Activated naive CD4-positive, alpha-beta T cell treated with anti-CD3 and anti-CD28 coated beads for 36 hours (primary cell): Measurements from ENCODE around the gene FAM83D. TPM values are rescaled to one million over a fixed set of nuclear protein-coding genes. Genes with fewer than 3 reads are reported as not detected.
"Not testable (repeated sequence)": the region's sequence is repeated elsewhere in the genome, so short reads cannot be mapped to it uniquely, and the experiment has no call there.

Experiments used
- CTCF ChIA-PET: fragments of 350-600 bp; sonication (Branson Sonifier 250); formaldehyde crosslinking; loops from one replicate; lab custom pipeline; 2021; ENCODE audit warnings: antibody characterized with exemption; lab: Charles Lee
- DNase-seq: peaks from one replicate; pipeline ENCODE4 v3.0.0-alpha.2; 2020
- H3K27ac Mint-ChIP-seq: one replicate; pipeline ENCODE4 v1.8.0; 2021; ENCODE audit warnings: mild to moderate bottlenecking, mixed read lengths
- H3K27me3 Mint-ChIP-seq: one replicate; pipeline ENCODE4 v1.8.0; 2021; ENCODE audit warnings: low read depth, mixed read lengths
- H3K36me3 Mint-ChIP-seq: one replicate; pipeline ENCODE4 v1.8.0; 2021; ENCODE audit warnings: low read depth, mixed read lengths
- H3K4me1 Mint-ChIP-seq: one replicate; pipeline ENCODE4 v1.8.0; 2021; ENCODE audit warnings: low read depth, mixed read lengths
- H3K4me3 Mint-ChIP-seq: one replicate; pipeline ENCODE4 v1.8.0; 2021; ENCODE audit warnings: mild to moderate bottlenecking, moderate library complexity, mixed read lengths
- H3K9me3 Mint-ChIP-seq: one replicate; pipeline ENCODE4 v1.8.0; 2021; ENCODE audit warnings: mixed read lengths
- intact Hi-C: fragments of 100-400 bp; cut with micrococcal nuclease; formaldehyde crosslinking; loops from one replicate; pipeline ENCODE4 v1.15.1; 2023
- total RNA-seq, 2 experiments: library from RNA; stranded (reverse); gene quantifications; one replicate each; pipeline ENCODE4 v1.2.3, GENCODE V29; 2021

The FAM83D gene
- total RNA-seq, 2 experiments from 2014 or later = 13.6 TPM

DNA sequence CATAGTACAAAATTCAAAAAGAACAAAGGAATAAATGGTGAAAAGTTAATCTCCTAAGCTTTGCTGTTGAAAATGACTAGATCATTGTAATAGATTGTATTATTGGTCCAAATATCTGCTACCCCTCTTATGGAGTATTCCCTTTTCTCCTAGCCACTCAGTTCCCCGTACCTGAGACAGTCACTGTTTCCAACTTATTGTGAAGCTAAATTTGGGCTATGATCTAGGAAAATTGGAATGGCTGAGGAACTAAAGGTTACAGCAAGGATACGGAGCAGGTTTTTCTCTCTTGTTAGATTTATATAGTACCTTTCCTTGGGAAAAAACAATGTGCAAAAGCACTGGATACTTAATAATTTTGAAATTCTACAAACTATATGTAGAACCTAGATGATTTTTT is 53.2 kb downstream of the FAM83D start:
- Mint-ChIP-seq H3K4me1 (peaks cover 3% of the 10 kb centered on the region), H3K27me3 (no peaks in the 10 kb centered on the region), H3K4me3 (no peak overlapping the region), H3K36me3 (peaks cover 7% of the 10 kb centered on the region), H3K27ac (no peak overlapping the region), H3K9me3 (no peaks in the 10 kb centered on the region)
- no peak for DNase-seq
- CTCF ChIA-PET = interaction anchor here (0.8 to 1.7 kb wide), 3 partner anchors 11 to 69 kb away, joined by 3 to 4 read pairs (median 3); no protein-coding TSS in a partner anchor
- intact Hi-C loops = no loop called here

DNA sequence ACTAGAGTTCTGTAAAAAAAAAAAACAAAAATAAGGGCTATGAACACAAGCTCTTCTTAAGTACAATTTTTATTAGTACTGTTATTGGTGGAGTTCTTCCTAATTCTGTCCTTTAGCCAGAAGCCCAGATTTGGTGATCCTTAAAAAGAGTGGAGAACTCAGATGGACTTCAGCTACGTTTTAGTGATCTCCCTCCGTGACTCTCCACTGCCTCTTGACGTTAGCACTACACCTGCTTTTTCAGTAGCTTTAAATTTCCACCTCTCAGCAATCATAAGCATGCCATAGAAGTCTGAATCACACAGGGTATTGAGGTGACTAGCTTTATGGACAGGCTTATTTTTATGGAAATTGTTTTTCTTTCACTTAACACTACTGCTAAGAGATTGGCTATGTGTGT is 53.6 kb downstream of the FAM83D start:
- CTCF ChIA-PET = interaction anchor here (0.8 to 1.7 kb wide), 3 partner anchors 11 to 69 kb away, joined by 3 to 4 read pairs (median 3); no protein-coding TSS in a partner anchor
- intact Hi-C loops = no loop called here
- H3K4me3 Mint-ChIP-seq = no peak overlapping the region
- H3K4me1 Mint-ChIP-seq = peaks cover under 1% of the 10 kb centered on the region
- no peaks in the 10 kb centered on the region for H3K9me3 Mint-ChIP-seq
- H3K27me3 Mint-ChIP-seq = no peaks in the 10 kb centered on the region
- no peak for DNase-seq
- H3K36me3 Mint-ChIP-seq = peaks cover 4% of the 10 kb centered on the region
- H3K27ac Mint-ChIP-seq = no peak overlapping the region

DNA sequence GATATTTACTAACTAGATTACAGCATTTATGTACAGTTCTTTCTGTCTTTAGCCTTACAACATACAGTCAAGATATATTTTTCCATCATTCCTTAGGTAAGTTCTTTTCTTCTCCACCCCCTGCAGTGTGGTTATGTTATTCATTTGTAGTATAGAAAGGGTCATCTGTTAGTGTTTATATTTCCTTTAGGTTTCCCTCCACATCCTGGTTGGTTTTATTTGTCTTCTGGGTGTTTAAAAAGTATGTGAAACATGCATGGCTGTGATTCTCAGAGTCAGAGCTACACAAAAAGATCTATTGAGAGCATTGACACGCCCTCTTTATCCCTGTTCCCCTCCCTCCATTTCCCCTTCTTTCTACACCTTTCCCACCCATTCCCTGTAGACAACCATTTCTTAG is 56.1 kb downstream of the FAM83D start:
- DNase-seq = no peak
- H3K4me1 Mint-ChIP-seq = peaks cover 3% of the 10 kb centered on the region
- no peak overlapping the region for H3K27ac Mint-ChIP-seq
- intact Hi-C loops = no loop called here
- peaks cover 6% of the 10 kb centered on the region for H3K36me3 Mint-ChIP-seq
- H3K27me3 Mint-ChIP-seq = no peaks in the 10 kb centered on the region
- CTCF ChIA-PET = no interaction called here
- H3K4me3 Mint-ChIP-seq = no peak overlapping the region
- H3K9me3 Mint-ChIP-seq = no peaks in the 10 kb centered on the region

DNA sequence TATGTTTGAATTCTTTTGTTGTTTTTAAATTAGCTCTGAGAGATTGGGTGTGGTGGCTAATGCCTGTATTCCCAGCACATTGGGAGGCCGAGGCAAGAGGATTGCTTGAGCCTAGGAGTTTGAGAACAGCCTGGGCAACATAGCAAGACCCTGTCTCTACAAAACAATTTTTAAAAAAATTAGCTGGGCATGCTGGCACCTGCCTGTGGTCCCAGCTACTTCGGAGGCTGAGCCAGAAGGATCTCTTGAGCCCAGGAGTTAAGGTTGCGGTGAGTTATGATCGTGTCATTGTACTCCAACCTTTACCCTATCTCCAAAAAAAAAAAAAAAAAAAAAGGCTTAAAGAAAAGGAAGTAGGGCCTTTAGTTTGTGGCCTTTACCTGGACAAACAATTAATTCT is 58.8 kb downstream of the FAM83D start:
- peaks cover 17% of the 10 kb centered on the region for H3K36me3 Mint-ChIP-seq
- intact Hi-C loops = no loop called here

DNA sequence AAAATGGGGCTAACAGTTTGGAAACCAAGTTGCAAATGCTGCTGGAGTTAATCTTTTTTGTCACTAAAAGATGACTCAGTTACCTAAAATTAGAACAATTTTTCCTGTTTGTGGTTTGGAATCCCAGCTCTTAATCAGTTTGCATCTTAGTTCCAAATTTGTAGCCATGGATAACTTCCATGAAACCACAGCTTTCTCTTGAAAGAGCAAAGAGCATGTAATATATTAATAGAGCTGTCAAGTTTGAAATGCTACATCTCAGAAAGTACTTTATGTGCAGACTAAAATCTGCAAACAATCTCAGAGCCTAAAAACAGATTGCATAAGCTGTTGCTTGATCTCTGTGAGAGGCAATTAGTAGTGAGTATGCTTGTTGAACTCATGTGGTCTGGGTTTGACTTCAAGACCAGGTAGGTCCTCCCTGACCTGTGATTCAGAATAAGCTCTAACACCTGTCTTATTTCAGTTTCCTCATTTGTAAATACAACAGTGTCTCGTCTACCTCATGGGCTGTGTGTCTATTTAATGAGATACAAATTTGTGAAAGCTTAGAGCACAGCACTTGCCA is 59.5 kb downstream of the FAM83D start:
- H3K9me3 Mint-ChIP-seq = no peaks in the 10 kb centered on the region
- DNase-seq = no peak
- H3K27ac Mint-ChIP-seq = no peak overlapping the region
- H3K27me3 Mint-ChIP-seq = no peaks in the 10 kb centered on the region
- H3K4me3 Mint-ChIP-seq = no peak overlapping the region
- peaks cover 18% of the 10 kb centered on the region for H3K36me3 Mint-ChIP-seq
- CTCF ChIA-PET = no interaction called here
- peaks cover 10% of the 10 kb centered on the region for H3K4me1 Mint-ChIP-seq
- intact Hi-C loops = no loop called here

More for the DNA sequence above, 58.8 kb downstream of the FAM83D start:
- Mint-ChIP-seq H3K9me3 (no peaks in the 10 kb centered on the region), H3K27ac (no peak overlapping the region), H3K4me1 (peaks cover 10% of the 10 kb centered on the region), H3K4me3 (no peak overlapping the region), H3K27me3 (no peaks in the 10 kb centered on the region)
- no peak for DNase-seq
- CTCF ChIA-PET = no interaction called here

DNA sequence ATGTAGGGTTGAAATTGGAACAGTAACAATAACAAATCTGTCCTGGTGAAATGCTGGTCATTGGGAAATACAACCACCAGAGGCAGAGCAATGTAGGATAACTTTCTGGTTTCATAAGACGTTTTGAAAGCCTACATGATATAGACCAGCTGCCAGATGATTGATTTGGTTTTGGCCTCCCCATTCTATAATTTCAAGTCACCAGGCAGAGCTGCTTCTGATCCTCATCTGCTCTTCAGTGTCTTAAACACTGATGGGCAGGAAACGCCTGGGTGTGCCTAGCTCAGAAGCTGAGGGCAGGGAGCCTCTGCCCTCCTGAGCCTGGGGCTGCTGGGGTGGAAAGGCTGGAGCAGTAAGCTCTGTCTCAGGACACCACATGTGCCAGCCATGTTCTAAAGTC is 60.4 kb downstream of the FAM83D start:
- peaks cover 10% of the 10 kb centered on the region for H3K4me1 Mint-ChIP-seq
- no peaks in the 10 kb centered on the region for H3K9me3 Mint-ChIP-seq
- DNase-seq = no peak
- H3K36me3 Mint-ChIP-seq = peaks cover 18% of the 10 kb centered on the region
- H3K27ac Mint-ChIP-seq = no peak overlapping the region
- H3K4me3 Mint-ChIP-seq = no peak overlapping the region
- intact Hi-C loops = no loop called here
- no peaks in the 10 kb centered on the region for H3K27me3 Mint-ChIP-seq
- CTCF ChIA-PET = no interaction called here

DNA sequence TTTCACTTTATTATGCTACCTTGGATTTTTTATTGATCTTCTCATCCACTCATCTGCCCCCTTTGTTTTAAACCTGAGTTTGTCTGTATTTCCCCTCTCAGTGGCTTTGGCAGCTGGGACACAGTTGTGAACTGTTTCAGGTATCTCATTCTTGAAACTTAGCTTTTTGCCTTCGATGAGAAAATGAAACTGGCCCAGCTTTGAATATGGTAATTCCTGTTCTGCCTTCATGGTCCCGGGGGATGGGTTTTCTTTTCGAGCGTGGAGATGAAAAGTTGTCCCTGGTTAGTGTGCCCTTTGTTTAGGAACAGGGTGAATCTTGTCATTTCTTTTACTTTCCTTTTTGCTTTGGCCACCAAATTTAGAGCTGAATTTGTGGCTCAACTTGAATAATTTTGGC is 61.6 kb downstream of the FAM83D start:
- Mint-ChIP-seq H3K4me3 (no peak overlapping the region), H3K4me1 (peaks cover 10% of the 10 kb centered on the region), H3K9me3 (no peaks in the 10 kb centered on the region), H3K36me3 (peaks cover 22% of the 10 kb centered on the region), H3K27me3 (no peaks in the 10 kb centered on the region), H3K27ac (no peak overlapping the region)
- CTCF ChIA-PET = interaction anchor here (1.3 kb wide), 1 partner anchor 63 kb away, joined by 4 read pairs; no protein-coding TSS in a partner anchor
- intact Hi-C loops = no loop called here
- no peak for DNase-seq

DNA sequence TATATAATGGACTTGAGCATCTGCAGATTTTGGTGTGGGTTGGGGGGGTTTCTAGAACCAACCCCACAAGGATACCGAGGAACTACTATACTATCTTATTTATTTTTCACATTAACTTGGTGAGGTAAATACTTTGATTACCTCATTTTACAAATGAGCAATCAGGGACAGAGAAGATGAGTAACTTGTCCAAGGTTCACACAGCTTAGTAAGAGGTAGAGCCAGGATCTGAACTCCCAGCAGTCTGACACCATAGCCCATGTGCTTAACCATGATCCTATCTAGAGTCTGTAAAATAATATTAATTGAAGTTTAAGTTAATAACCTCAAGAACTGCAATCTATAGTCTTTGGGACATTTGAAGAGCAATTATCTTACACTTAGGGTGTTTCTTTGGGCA is 64.5 kb downstream of the FAM83D start:
- intact Hi-C loops = no loop called here
- Mint-ChIP-seq H3K27ac (no peak overlapping the region), H3K27me3 (no peaks in the 10 kb centered on the region), H3K36me3 (peaks cover 18% of the 10 kb centered on the region), H3K4me1 (peaks cover 8% of the 10 kb centered on the region), H3K9me3 (no peaks in the 10 kb centered on the region), H3K4me3 (no peak overlapping the region)
- DNase-seq = no peak
- CTCF ChIA-PET = interaction anchor here (1.4 kb wide), 1 partner anchor 10 kb away, joined by 4 read pairs; no protein-coding TSS in a partner anchor

DNA sequence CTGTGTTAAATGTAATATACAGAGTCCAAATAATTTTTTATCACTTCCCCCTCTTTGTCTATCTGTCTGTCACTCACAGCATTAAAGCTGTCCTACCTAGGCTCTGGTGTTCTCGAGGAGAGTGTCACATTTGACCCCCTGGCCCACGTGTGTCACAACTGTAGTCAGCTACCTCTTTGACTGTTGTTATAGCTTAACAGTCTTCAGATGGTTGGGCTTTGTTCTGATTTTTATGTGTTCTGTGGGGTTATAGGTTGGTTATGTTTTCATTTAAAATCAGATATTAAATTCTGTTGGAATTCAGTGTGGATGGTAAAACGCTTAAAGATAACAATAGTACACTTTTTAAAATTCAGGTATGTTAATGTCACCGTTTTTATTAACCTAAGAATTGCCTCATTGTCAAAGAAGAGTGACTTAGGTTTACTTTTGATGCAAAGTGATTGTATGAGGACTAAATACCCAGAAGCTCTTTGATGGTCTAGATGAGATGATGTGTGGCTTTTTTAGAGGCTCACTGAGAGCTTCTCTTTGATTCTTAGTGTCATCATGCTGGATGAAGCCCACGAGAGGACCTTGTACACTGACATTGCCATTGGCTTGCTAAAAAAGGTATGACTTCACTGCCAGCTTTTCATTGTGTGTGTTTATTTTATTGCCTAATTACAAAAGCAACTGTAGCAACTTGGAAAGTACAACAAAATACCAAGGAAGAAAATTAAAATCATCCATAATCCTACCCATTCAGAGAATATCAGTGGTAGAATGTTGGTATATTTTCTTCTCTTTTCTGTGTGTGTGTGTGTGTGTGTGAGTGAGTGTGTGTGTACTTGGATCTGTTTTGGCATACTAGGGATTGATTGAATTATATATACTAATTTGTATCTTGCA is 65.8 kb downstream of the FAM83D start:
- intact Hi-C loops = no loop called here
- Mint-ChIP-seq H3K27me3 (no peaks in the 10 kb centered on the region), H3K27ac (no peak overlapping the region), H3K4me3 (no peak overlapping the region), H3K9me3 (no peaks in the 10 kb centered on the region), H3K36me3 (peaks cover 18% of the 10 kb centered on the region), H3K4me1 (peaks cover 6% of the 10 kb centered on the region)
- CTCF ChIA-PET = interaction anchor here (0.7 kb wide), 1 partner anchor 65 kb away, joined by 3 read pairs; the partner anchor contains the start of gene FAM83D
- no peak for DNase-seq

DNA sequence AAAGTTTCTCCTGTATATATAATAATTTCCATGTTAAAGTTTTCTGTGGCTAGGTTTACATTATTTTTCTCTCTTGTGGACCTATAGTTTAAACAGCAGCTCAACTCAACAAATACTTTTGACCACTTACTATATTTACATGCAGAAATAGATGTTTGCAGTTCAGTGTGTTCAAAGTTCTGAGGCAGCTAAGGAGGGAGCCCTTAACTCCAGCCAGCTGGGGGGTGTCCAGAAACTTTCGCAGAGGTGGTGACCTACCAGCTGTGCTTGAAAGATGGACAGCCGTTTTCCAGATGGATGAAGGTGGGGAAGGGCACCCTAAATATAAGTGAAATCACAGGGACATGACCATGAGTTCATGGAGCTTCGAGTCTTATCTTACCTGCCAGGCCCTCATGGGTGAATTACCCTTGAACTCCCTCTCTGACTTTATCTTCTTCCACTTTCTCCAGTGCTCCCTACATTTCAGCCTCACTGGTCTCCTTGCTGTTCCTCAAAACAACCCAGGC is 69.4 kb downstream of the FAM83D start:
- H3K36me3 Mint-ChIP-seq = peaks cover 21% of the 10 kb centered on the region
- H3K9me3 Mint-ChIP-seq = no peaks in the 10 kb centered on the region
- peaks cover 15% of the 10 kb centered on the region for H3K4me1 Mint-ChIP-seq
- no peak overlapping the region for H3K27ac Mint-ChIP-seq
- no peaks in the 10 kb centered on the region for H3K27me3 Mint-ChIP-seq
- no peak for DNase-seq
- intact Hi-C loops = no loop called here
- H3K4me3 Mint-ChIP-seq = no peak overlapping the region
- CTCF ChIA-PET = interaction anchor here (1.0 to 4.1 kb wide), 4 partner anchors 13 to 53 kb away, joined by 3 to 22 read pairs (median 10); partner anchors contain the start of gene DHX35

DNA sequence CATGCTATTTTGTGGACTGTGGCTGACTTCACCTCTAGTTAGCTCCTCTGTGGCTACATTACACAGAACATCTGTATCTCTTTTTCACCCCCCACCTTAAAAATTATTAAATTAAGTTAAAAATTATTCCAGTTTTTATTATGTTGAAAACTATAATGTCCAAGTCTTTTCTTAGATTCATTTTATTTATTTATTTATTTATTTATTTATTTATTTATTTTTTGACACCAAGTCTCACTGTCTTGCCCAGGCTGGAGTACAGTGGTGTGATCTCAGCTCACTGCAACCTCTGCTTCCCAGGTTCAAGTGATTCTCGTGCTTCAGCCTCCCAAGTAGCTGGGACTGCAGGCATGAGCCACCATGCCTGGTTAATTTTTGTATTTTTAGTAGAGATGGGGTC is 70.6 kb downstream of the FAM83D start:
- H3K9me3 Mint-ChIP-seq, H3K27me3 Mint-ChIP-seq, DNase-seq, H3K4me3 Mint-ChIP-seq, H3K27ac Mint-ChIP-seq, intact Hi-C loops: not testable (repeated sequence)
- CTCF ChIA-PET = interaction anchor here (0.8 to 4.1 kb wide), 5 partner anchors 10 to 71 kb away, joined by 3 to 22 read pairs (median 6); partner anchors contain the start of genes DHX35 and FAM83D
- Mint-ChIP-seq H3K36me3 (peaks cover 27% of the 10 kb centered on the region), H3K4me1 (peaks cover 15% of the 10 kb centered on the region)

DNA sequence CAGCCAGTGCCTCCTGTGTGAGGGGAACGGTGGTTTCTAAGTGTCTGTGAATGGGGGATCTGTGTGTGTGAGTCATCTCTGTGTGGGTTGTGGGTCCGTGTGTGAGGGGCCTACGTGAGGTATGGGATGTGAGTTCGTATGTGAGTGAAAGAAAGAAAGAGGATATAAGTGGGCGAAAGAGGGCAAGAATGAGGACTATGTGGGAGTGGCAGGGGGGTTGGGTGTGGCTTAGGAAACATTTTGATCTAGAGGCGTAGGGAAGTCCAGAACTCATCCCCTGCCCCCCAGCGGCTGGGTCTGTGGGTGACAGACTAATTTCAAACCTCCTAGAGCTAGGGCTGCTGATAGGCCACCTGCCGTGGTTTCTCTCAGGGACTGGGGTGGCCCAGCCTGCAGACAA is 71.4 kb downstream of the FAM83D start:
- Mint-ChIP-seq H3K36me3 (peaks cover 25% of the 10 kb centered on the region), H3K9me3 (no peaks in the 10 kb centered on the region), H3K27me3 (no peaks in the 10 kb centered on the region), H3K4me3 (no peak overlapping the region), H3K4me1 (peaks cover 15% of the 10 kb centered on the region), H3K27ac (peak overlapping the region; percentile 43)
- intact Hi-C loops = no loop called here
- CTCF ChIA-PET = interaction anchor here (0.9 to 4.1 kb wide), 10 partner anchors 9 to 75 kb away, joined by 3 to 22 read pairs (median 4); partner anchors contain the start of genes DHX35 and FAM83D
- DNase-seq = peak; percentile 60
